Mesothelial cell of epicardium (in vitro differentiated cells): ENCODE data around the gene TM4SF20. TPM values are rescaled to one million over a fixed set of nuclear protein-coding genes. Genes with fewer than 3 reads are reported as not detected.

Experiments used
- DNase-seq, 2 experiments: peaks; one replicate each; pipeline ENCODE4 v3.0.0; 2021; ENCODE audit warnings: low spot score in 2 of 2; ENCODE audit not compliant: unreplicated experiment in 2 of 2
- H3K27ac Mint-ChIP-seq: 2 replicates; pipeline ENCODE4 v1.8.0; 2021; ENCODE audit warnings: mixed read lengths
- H3K27me3 Mint-ChIP-seq: 2 replicates; pipeline ENCODE4 v1.8.0; 2021; ENCODE audit warnings: low read depth, mixed read lengths
- H3K36me3 Mint-ChIP-seq: 2 replicates; pipeline ENCODE4 v1.8.0; 2021; ENCODE audit warnings: mixed read lengths
- H3K4me1 Mint-ChIP-seq: 2 replicates; pipeline ENCODE4 v1.8.0; 2021; ENCODE audit warnings: mixed read lengths
- H3K4me3 Mint-ChIP-seq: 2 replicates; pipeline ENCODE4 v1.8.0; 2021; ENCODE audit warnings: mild to moderate bottlenecking, moderate library complexity, mixed read lengths
- H3K9me3 Mint-ChIP-seq: 2 replicates; pipeline ENCODE4 v1.8.0; 2021; ENCODE audit warnings: mixed read lengths
- CTCF ChIP-seq: fragments of 200-600 bp; sonication (generic); IDR thresholded peaks from one replicate; pipeline ENCODE4 v1.5.0; 2021; ENCODE audit warnings: antibody characterized with exemption; ENCODE audit not compliant: unreplicated experiment
- total RNA-seq: library from RNA; stranded (reverse); gene quantifications from 3 replicates; pipeline ENCODE4 v1.2.1, GENCODE V29; 2021

Gene TM4SF20
- total RNA-seq, 1 donor from 2014 or later = not detected

- no peak overlapping the region for H3K27ac Mint-ChIP-seq
- no peaks in the 10 kb centered on the region for H3K27me3 Mint-ChIP-seq
- no peak overlapping the region for H3K4me3 Mint-ChIP-seq
- no peaks in the 10 kb centered on the region for H3K9me3 Mint-ChIP-seq
- H3K4me1 Mint-ChIP-seq = peaks cover 10% of the 10 kb centered on the region
- DNase-seq = no peak
- no peak for TF ChIP-seq CTCF
- no peaks in the 10 kb centered on the region for H3K36me3 Mint-ChIP-seq
Measured at GRCh38 chr2:227415538-227416424, 36.7 kb upstream of the TM4SF20 start.

GRCh38 chr2:227414846-227415245 is 35.7 kb upstream of the TM4SF20 start:
- Mint-ChIP-seq H3K9me3 (no peaks in the 10 kb centered on the region), H3K4me3 (no peak overlapping the region), H3K4me1 (peaks cover 10% of the 10 kb centered on the region), H3K27ac (no peak overlapping the region), H3K36me3 (no peaks in the 10 kb centered on the region), H3K27me3 (no peaks in the 10 kb centered on the region)
- DNase-seq = no peak
- TF ChIP-seq CTCF = no peak

- peaks cover 10% of the 10 kb centered on the region for H3K4me1 Mint-ChIP-seq
- no peaks in the 10 kb centered on the region for H3K36me3 Mint-ChIP-seq
- DNase-seq = no peak
- H3K27me3 Mint-ChIP-seq = no peaks in the 10 kb centered on the region
- no peaks in the 10 kb centered on the region for H3K9me3 Mint-ChIP-seq
- no peak overlapping the region for H3K27ac Mint-ChIP-seq
- TF ChIP-seq CTCF = no peak
- no peak overlapping the region for H3K4me3 Mint-ChIP-seq
Measured at GRCh38 chr2:227413371-227413770, 34.3 kb upstream of the TM4SF20 start.

GRCh38 chr2:227412877-227413276 is 33.8 kb upstream of the TM4SF20 start:
- Mint-ChIP-seq H3K27me3 (no peaks in the 10 kb centered on the region), H3K9me3 (no peaks in the 10 kb centered on the region), H3K27ac (no peak overlapping the region), H3K4me3 (no peak overlapping the region), H3K36me3 (no peaks in the 10 kb centered on the region), H3K4me1 (peaks cover 10% of the 10 kb centered on the region)
- TF ChIP-seq CTCF = no peak
- no peak for DNase-seq

GRCh38 chr2:227411990-227412350 is 32.9 kb upstream of the TM4SF20 start:
- Mint-ChIP-seq H3K27ac (no peak overlapping the region), H3K4me1 (peaks cover 12% of the 10 kb centered on the region), H3K4me3 (no peak overlapping the region), H3K9me3 (no peaks in the 10 kb centered on the region), H3K36me3 (no peaks in the 10 kb centered on the region), H3K27me3 (no peaks in the 10 kb centered on the region)
- DNase-seq = no peak
- no peak for TF ChIP-seq CTCF
